Nephron progenitor cell (in vitro differentiated cells): ENCODE data around the gene ANLN.
"Not testable (repeated sequence)": the region's sequence is repeated elsewhere in the genome, so short reads cannot be mapped to it uniquely, and the experiment has no call there.

Source experiments
- DNase-seq: peaks from one replicate; pipeline ENCODE4 v3.0.0; 2021
- H3K27ac Mint-ChIP-seq: 2 replicates; pipeline ENCODE4 v1.8.0; 2021; ENCODE audit warnings: mild to moderate bottlenecking, moderate library complexity, mixed read lengths
- H3K27me3 Mint-ChIP-seq: 2 replicates; pipeline ENCODE4 v1.8.0; 2021; ENCODE audit warnings: mild to moderate bottlenecking, low read depth, mixed read lengths; ENCODE audit not compliant: poor library complexity
- H3K36me3 Mint-ChIP-seq: 2 replicates; pipeline ENCODE4 v1.8.0; 2021; ENCODE audit warnings: low read depth, mixed read lengths
- H3K4me1 Mint-ChIP-seq: 2 replicates; pipeline ENCODE4 v1.8.0; 2021; ENCODE audit warnings: mixed read lengths
- H3K4me3 Mint-ChIP-seq: 2 replicates; pipeline ENCODE4 v1.8.0; 2021; ENCODE audit warnings: mild to moderate bottlenecking, moderate library complexity, mixed read lengths
- H3K9me3 Mint-ChIP-seq: 2 replicates; pipeline ENCODE4 v1.8.0; 2021; ENCODE audit warnings: mild to moderate bottlenecking, moderate library complexity, mixed read lengths
- TF ChIP-seq, protein P1 (sequence below): fragments of 200-600 bp; sonication (generic); IDR thresholded peaks from 2 replicates; pipeline ENCODE4 v1.5.0; 2021; ENCODE audit warnings: antibody characterized with exemption

ANLN gene

DNA sequence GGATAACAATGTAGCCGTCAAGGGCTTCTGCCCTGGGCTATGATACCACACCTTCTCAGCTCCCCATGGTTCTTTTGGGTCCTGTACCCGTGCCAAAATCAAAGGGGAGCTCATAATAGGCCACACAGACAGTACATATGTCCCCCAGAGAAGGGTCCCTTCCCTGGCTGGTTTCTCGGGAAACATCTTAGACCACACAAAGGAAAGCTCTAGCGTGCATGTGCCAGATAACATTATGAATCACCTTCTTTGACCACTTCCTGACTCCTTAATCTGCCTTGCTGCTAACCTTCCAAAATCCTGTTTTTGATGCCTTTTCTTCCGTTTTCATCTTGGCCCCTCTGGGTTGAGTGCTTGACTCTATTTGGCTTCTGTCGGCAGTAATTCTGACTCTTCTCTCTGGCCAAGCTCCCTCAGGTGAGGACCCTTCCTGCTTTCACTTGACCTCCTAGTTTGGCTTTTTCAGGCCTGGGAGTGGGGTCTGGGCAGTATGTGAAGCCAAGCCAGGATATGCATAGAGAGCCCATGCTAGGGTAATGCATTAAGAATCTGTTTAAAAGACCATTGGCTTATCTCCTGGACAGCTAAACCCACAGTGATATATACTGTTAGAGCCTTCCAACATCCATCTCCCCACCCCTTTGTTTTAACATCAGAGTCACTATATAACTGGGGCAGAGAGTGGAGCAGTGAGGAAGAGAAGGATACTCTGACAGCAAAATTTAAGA, 84.8 kb downstream of the ANLN start:
- TF ChIP-seq, protein P1, sequence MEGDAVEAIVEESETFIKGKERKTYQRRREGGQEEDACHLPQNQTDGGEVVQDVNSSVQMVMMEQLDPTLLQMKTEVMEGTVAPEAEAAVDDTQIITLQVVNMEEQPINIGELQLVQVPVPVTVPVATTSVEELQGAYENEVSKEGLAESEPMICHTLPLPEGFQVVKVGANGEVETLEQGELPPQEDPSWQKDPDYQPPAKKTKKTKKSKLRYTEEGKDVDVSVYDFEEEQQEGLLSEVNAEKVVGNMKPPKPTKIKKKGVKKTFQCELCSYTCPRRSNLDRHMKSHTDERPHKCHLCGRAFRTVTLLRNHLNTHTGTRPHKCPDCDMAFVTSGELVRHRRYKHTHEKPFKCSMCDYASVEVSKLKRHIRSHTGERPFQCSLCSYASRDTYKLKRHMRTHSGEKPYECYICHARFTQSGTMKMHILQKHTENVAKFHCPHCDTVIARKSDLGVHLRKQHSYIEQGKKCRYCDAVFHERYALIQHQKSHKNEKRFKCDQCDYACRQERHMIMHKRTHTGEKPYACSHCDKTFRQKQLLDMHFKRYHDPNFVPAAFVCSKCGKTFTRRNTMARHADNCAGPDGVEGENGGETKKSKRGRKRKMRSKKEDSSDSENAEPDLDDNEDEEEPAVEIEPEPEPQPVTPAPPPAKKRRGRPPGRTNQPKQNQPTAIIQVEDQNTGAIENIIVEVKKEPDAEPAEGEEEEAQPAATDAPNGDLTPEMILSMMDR = no peak
- Mint-ChIP-seq H3K27me3 (peaks cover 5% of the 10 kb centered on the region), H3K9me3 (peaks cover 8% of the 10 kb centered on the region), H3K4me3 (no peak overlapping the region), H3K4me1 (no peaks in the 10 kb centered on the region), H3K36me3 (peaks cover 6% of the 10 kb centered on the region), H3K27ac (peak overlapping the region; percentile 6)
- DNase-seq = no peak

DNA sequence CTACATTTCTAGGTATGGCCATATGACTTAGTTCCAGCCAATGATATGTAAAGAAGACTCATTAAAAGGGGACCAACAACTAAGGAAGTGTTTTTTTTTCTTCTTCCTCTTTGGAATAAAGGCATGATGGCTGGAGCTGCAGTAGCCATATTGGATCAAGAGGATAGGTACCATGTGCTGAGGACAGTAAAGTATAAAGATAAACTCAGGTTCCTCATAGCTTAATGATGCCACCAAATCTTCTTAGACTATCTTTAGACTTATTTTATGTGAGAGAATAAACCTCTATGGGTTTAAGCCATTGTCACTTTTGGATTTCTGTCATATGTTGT, 85.3 kb downstream of the ANLN start:
- Mint-ChIP-seq H3K9me3 (peaks cover 13% of the 10 kb centered on the region), H3K4me3 (no peak overlapping the region), H3K4me1 (no peaks in the 10 kb centered on the region), H3K27me3 (peaks cover 5% of the 10 kb centered on the region), H3K27ac (no peak overlapping the region), H3K36me3 (peaks cover 6% of the 10 kb centered on the region)
- TF ChIP-seq, protein P1 = no peak
- DNase-seq = no peak

DNA sequence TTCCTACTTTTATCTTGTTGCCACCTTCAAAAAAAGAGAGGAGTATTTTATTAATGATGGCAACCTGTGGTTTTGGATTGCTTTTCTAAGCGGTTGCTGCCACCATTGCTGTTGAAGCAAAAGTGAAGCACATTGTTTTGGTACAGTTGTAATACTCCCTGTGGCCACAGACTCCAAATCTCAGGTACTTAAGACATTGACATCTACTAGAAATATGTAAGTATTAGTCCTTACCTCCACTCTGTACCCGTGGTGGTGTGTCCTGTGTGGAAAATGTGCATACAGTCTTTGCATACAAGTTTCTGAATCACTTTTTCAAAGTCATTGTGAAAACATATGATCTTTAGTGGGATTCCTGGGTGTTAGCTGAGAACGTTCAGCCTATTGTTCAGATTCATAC, 85.7 kb downstream of the ANLN start:
- Mint-ChIP-seq H3K9me3 (peaks cover 17% of the 10 kb centered on the region), H3K27ac (no peak overlapping the region), H3K4me3 (no peak overlapping the region), H3K36me3 (peaks cover 6% of the 10 kb centered on the region), H3K27me3 (peaks cover 5% of the 10 kb centered on the region), H3K4me1 (no peaks in the 10 kb centered on the region)
- DNase-seq = no peak
- TF ChIP-seq, protein P1 = no peak

DNA sequence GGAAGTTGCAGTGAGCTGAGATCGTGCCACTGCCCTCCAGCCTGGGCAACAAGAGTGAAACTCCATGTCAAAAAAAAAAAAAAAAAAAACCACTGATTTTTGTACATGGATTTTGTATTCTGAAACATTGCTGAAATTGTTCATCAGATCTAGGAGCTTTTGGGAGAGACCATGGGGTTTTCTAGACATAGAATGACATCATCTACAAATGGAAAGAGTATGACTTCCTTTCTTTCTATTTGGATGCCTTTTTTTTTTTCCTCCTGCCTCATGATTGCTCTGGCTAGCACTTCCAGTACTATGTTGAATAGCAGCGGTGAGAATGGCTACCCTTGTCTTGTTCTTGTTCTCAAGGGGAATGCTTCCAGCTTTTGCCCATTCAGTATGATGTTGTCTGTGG, 89.1 kb downstream of the ANLN start:
- Mint-ChIP-seq H3K9me3 (peaks cover 37% of the 10 kb centered on the region), H3K4me3 (no peak overlapping the region), H3K4me1 (peaks cover 5% of the 10 kb centered on the region), H3K27ac (no peak overlapping the region), H3K27me3 (peaks cover 5% of the 10 kb centered on the region), H3K36me3 (peaks cover 10% of the 10 kb centered on the region)
- TF ChIP-seq, protein P1 = no peak
- DNase-seq = no peak

DNA sequence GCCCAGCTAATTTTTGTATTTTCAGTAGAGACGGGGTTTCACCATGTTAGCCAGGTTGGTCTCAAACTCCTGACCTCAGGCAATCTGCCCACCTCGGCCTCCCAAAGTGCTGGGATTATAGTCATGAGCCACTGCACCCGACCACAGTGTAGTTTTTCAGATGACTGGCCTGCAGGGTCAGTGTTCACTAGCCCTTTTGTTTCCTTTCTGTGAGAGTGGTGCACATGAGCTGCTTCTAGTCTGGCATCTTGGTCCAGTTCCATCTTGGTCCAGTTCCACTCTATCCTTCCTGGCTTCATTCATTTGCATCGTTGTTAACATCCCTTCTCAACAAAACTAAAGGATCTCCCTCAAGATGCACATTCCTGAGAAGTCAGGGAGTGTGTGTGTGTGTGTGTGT, 94.2 kb downstream of the ANLN start:
- not testable (repeated sequence) for DNase-seq, H3K4me3 Mint-ChIP-seq, H3K27ac Mint-ChIP-seq, H3K36me3 Mint-ChIP-seq, H3K27me3 Mint-ChIP-seq
- H3K9me3 Mint-ChIP-seq = peaks cover 40% of the 10 kb centered on the region
- peaks cover 25% of the 10 kb centered on the region for H3K4me1 Mint-ChIP-seq

DNA sequence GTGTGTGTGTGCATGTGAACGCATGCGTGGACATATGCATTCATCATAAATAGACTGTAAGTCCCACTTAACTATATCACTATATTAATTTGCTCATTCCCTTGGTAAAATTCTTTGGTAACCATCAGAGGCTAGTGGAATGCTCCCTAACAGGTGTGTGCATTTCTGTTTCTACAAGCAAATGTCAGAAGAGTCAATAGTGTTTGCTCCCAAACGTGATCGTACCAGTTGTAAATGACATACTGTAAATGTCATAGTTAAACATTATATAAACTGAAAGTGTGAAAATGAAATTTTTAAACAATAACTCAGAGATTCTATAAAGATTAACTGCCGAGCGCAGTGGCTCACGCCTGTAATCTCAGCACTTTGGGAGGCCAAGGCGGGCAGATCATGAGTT, 94.6 kb downstream of the ANLN start:
- Mint-ChIP-seq H3K27ac (no peak overlapping the region), H3K27me3 (no peaks in the 10 kb centered on the region), H3K4me1 (peaks cover 25% of the 10 kb centered on the region), H3K9me3 (peaks cover 40% of the 10 kb centered on the region), H3K4me3 (no peak overlapping the region), H3K36me3 (peaks cover 6% of the 10 kb centered on the region)
- TF ChIP-seq, protein P1 = no peak
- DNase-seq = no peak
